HG03521 (cell line): ENCODE measurements around the gene DRGX.

Source experiments
- ATAC-seq: cut with Tn5 transposase; IDR thresholded peaks from one replicate; pipeline ENCODE4 v1.9.1; 2021; ENCODE audit warnings: mild to moderate bottlenecking, moderate library complexity; ENCODE audit not compliant: unreplicated experiment

Gene DRGX

DNA sequence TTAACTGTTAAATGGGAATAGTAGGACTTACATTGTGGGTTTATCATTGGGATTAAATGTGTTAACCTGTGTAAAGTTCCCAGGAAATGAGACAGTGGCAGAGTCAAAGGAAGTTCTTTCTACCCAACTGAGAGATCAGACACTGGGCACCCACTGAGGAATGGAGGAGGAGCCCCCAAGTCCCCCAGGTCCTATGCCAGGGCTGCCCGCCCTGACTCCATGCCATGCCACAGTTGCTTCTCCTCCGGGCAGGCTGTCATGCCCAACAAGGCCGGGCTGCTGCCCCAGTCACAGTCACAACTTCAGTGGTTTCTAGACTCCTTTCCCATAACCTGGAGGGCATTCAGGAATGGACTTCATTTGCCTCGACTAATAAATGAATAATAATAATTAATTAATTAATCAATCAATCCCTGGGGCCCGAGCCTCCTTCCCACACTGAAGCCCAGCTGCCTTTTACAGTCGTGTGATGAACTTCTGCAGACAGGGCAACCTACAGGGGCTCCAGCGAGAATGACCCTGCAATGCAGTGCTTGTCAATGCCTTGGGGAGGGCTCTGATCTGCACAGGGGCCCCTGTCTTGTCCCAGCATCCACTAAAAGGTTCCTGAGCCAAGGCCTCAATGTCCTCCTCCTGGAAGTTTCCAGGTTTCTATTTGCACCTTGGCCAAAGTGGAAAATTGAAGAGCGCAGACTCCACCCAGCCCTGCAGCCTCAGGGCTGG is 32.4 kb downstream of the DRGX start:
- no peak for ATAC-seq

DNA sequence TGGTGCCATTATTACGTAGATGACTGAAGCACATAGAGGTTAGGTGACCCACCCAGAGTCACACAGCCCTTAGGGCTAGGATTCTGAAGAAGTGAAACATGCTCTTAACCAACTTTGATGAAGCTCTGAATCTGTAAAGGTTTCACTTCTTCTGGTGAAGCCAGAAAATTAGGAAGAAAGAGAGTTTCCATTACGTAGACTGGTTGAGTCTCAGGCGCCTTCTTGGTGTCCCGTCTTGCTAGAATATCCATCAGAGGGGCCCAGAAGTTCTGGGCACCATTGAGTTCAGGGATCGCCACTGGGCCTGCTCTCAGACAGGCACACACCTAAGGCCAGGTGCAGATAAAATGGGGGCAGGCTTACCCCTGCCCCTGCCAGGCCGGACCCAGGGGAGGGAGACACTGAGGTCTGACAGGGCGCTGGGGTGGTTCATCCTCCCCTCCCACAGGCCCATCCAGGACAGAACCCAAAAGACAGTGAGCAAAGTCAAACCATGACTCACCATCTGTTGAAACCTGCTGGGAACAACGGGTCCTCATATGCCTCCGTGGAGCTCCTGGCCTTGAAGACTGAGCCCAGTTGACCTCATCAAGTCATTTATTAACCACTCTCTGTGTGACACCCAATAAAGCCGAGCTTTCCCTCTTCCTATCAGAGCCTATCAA is 33.2 kb downstream of the DRGX start:
- ATAC-seq: peak; percentile 87

DNA sequence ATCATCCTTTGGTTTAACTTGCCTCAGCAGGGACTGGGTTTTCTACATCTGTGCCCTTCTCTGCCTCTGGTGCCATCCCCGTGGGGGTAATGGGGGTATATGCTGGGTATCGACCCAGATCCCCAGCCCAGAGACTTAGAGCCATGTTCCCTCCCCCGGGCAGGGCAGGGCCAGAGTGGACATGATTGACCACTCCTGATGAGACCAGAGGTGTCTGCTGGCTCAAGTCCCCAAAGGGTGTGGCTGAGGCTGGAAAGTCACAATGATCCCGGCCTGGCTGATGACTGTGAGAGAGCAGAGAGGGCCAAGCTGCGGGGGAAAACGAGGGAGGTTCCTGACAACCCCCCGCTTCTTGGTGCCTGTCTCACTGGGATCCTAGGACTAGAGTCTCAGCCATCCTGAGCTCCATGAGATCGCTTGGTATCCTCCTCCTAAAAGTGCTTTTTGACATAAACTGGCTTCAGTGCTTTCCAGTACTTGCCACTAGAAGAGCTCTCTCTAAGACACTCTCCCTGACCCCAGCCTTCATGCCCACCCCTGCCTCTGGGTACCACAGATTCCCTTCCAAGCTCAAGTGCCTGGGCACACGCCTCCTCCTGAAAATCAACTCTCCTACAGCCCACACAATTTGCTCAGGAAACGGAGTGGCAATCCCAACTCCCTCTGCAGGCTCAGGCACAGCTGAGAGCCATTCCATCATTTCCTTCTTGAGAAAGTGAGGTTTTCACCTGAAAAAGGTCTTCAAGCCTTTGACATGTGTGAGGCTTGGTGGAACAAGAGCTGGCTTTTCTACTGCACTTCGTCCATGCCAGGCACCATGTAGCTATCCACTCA is 33.9 kb downstream of the DRGX start:
- ATAC-seq: no peak

DNA sequence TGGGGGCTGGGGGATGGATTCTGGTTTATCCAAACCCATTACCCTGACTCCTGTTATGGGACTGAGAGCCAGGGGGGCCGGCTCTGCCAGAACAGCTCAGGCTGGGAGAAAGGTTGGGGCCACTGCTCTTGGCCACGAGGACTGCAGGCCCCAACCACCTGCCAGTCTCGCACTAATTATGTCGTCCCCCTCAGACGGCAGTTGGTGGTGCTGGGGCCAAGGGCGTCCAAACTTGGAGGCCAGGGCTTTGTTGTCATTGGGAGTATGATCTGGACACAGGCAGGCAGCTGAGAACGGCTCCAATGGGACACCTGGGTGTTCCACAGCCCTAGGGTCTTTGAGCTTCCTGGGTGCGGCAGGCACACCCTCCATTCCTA is 34.7 kb downstream of the DRGX start:
- ATAC-seq: no peak

DNA sequence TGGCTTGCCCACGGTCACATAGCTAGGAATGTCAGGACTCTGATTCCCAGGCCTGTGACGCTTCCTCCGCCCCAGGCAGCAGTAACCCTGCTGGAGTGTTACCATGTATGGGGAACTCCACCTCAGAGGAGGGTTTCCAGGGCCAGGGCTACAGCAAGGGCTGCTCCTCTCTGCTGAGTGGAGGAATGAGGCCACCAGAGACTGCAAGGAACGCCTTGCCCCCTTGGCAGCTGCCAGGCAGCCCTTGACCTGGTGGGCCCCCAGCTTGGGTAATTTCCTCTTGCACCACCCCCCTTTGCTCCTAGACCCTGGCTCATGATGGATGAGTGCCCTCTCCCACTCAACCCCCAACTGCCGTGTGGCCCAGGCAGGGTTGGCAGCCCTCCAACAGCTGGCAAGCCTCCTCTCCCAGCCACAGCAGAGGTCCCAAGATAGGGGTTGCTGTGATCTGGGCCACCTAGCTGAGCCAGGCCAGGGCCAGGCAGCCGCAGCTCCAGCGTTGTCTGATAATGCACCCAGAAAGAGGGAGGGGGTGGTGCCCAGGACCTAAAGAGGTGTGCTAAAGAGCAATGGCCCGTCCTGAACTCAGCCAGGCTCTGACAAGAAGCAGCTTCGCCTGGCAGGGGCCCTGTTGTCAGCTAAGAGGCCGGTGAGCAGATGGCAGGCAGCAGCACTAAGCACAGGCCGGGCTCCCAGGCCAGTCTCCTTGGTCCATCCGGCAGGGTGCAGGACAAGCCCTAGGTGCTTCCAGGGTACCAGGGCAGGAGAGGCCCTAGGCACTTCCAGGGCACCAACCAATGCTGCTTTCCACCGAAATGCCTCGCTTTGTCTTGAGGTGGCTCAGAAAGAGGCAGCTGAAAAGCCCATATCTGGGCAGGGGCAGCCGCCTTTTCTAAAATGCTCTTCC is 35.4 kb downstream of the DRGX start:
- ATAC-seq: no peak

DNA sequence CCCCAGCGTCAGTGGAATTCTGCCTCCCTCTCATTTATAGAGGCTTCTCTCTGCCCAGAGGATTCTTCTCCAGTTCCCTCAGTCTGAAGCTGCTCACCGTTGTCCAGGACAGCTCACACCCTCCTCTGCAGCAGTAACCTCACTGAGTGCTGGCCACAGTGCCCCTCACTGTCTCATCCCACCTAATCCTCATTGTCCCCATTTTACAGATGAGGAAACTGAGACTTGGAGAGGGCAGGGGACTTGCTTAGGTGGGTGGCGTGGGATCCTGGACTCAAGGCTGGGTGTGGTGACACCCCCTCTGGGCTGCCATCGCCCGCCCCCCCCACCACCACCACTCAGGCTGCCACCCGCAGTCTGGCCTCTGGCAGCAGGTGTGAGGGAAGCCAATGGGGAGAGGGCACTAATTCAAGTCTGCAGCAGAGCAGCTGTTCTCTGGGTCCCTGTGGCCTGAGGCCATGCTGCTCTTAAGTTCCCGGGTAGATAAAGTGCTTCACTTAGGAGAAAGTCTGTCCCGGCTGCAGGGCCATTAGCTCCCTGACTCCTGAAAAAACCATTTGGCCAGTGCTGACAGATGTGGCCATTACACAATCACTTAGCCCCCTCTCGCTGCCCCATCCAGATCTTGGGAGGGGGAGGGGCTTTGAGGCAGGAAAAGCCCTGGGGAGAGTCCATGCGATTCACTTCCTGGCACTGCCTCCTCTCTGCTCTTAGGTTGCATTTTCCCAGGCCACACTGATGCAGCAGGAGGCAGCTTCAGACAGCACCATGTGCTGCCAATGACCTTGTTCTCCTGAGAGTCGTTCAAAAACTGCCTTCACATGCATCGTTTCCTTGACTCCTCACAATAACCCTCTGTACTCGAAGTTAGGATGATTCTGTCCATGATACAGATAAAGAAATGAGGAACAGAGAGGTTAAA is 36.3 kb downstream of the DRGX start:
- no peak for ATAC-seq

DNA sequence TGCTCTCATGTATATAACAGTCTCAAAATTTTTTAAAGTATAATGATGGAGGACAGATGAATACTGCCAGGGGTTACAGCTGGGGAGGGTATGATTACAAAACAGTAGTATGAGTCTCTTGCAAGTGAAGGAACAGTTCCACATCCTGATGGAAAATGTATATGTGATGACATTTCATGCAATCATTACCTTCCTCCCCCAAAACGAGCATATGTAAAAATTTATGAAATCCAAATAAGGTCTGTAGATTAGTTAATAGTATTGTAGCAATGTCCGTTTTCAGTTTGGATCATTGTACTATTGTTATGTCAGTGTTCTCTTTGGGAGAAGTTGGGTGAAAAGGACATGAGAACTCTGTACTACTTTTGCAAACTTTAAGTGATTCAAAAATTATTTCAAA is 38.0 kb downstream of the DRGX start:
- no peak for ATAC-seq

DNA sequence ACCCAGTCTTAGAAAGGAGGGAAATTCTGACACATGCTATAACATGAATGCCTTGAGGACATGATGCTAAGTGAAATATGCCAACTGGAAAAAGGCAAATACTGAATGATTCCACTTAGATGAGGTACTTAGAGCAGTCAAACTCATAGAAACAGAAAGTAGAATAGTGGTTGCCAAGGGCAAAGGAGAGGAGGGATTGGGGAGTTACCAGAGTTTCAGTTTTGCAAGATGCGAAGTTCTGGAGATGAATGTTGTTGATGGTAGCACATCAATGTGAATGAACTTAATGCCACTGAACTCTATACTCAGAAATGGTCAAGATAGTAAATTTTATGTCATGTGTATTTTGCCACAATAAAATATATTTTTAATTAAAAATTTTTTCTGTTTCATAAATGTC is 38.9 kb downstream of the DRGX start:
- ATAC-seq: no peak

DNA sequence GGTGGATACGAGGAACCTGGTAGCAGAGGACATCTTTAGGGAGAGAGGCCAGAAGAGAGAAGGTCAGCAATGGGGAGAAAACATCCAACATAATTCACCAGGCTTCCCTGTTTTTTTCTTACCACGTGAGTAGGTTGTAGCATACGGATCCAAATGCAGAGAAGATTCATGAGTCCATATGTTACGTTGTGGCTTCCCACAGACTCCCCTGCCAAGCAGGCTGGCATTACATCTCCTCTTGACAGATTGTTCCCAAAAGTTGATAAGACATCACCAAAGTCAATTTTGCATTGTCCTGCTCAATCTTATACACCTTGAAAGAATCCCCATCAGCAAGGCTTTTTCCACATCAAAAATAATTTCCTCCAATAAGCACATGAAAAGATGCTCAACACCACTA is 39.7 kb downstream of the DRGX start:
- ATAC-seq: no peak

DNA sequence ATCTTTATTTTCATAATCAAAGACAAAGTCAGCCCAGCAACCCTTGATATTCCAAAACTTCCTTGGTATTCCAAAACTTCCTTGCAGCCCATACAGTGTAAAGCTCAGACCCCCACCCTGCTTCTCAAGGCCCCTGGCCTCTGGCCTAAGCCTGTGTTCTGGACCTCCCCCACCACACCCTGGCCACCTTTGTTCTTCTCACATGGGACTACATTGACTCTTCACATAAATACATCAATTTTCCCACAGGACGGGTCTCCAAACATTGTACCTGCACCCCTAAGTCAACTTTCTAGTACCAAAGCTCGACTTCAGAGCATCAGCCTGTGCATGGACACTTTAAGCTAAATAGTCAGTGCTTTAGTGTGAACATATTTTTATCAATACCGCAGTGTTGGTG is 40.7 kb downstream of the DRGX start:
- ATAC-seq: no peak

DNA sequence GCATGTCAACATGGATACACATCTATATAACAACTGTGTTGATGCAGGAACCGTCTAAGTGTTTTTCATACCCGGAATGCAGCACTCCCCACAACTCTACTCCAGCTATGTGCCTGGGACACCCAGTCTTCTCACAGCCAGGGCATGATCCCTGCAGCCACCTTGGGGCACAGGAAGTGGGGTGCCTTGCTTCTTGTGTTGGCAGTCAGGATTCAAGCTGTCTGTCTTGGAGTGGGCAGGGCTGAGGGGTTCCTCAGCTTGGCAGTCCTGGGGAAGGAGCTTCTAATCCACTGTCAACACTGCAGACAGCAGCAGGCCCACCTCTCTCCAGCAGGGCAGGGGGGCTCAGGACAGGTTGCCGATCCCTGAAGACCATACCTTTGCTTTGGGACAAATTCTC is 41.3 kb downstream of the DRGX start:
- ATAC-seq: no peak

DNA sequence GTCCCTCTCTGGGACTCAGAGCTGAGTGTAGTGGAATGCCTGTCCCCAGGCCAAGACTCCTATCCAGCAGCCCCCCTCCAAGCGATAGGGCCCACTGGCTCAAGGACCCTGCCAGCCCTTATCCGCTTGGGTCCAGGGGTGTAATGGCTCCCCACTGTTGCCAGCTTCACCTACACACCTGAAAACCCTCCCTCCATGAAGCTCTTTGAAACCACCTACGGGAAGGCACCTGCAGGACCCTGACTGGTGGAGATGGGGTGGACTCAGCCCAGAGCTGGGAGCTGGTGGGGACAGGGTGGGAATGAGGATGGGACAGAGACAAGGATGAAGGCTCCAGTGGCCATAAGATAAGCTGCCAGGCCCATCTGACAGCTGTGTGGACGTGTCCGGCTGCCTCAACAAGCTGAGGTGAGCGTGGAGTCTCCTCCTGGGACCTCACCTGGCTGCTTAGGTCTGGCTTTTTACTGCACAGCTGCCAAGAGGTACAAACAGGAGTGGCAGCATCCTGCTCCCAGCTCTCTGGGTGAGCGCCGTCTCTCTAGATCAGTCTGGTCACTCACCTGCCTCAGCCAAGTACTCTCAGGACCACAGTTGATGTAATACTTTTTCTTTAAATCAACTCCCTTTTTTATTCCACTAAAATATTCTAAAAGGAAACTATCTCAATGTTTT is 41.9 kb downstream of the DRGX start:
- ATAC-seq: no peak

DNA sequence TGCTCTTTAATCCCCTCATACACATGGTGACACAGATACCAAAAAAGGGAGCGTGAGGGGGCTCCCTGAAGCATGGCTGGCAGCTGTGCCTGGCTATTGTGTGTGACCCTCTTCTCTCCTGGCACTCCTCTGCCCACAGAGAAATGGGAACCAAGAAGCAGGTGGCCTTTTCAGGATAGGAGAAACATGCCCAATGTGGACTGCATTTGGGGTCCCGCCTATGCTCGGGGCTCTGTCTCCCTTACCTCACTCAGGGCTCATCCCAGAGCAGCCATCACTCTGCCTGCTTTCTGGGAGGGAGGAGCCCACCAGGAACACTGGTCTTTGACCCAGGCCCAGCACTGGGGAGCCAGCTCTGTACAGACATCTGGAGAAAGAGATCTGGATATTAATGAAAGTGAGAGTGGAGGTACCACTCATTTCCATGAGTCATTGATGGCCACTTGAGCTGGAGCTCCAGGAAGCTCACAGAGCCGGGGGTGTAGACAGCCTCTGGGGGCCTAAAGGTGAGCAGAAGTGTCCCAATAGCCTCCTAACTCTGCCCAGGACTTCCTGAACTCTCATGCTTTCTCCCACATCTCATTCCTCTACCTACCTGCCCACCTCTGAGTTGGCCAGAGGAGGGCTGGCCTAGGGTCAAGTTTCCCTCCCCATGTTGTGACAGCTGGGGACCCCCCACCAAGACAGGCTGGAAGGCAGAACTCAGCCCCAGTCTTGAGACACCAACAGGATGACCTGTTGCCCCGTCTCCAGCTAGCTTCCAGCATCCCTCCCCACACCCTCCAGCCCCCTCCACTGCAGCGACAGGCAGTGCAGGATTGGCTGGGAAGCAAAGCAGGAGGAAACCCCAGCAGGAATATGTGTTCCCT is 42.6 kb downstream of the DRGX start:
- ATAC-seq: no peak

DNA sequence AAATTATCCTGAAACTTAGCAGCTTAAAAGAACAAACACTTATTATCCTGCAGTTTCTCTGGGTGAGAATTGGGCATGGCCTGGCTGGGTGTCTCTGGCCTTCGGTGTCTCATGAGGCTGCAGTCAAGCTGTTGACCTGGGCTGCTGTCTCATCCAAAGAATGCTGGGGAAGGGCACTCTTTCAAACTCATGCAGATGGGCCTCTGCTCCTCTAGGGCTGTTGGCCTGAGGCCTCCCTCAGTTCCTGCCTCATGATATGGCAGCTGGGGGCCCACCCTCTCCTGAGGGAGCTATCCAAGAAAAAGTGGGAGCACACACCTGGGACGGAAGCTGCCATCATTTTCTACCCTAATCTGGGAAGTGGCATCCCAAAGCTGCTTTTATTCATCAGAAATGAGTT is 43.6 kb downstream of the DRGX start:
- ATAC-seq: no peak

DNA sequence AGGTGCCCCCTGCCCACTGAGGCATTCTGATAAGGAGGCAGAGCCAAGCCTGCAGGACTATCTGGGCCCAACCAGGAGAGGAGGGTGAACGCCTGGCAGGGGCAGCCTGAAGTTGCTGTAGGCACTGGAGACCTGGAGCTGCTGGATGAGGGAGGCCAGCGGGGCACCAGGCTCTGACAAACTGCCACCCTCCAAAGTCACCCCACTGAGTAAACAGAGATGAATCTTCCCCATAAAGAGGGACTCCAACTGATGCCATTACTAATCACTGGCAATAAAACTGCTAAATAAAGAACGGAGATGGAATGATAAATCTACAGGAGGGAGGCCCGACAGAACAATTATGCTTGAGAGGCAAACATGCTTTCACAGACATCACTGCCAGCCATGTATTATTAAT is 44.2 kb downstream of the DRGX start:
- ATAC-seq: no peak

DNA sequence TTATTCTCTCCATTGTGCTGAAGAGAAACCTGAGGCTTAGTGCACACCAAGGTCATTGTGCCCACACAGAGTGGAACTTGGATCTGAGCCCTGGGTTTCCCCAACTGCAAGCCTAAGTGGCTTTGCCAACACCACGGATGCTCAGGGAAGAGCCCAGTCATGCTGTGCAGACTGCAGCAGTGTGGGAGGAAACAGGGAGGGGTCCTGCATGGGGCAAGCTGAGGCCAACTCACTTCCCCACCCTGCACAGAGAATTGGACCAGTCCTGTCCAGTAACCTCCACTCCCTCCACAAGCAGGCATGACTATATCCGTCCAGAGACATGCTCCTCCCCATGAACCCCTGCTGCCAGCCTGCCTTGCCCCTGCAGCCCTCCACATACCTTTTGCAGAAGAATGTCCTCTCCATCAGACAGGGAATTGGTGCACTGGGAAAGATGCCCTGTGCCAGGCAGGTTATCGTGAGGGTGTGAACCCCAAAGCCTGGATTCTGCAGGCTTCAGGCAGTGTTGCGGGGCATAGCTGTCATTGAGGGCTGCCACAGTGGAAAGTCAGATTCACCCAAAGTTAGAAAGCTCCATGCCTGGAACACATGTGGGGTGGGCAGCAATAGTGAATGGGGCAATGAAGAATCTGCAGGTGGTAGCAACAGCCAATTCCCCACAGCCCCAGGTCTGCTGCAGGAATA is 44.9 kb downstream of the DRGX start:
- no peak for ATAC-seq

DNA sequence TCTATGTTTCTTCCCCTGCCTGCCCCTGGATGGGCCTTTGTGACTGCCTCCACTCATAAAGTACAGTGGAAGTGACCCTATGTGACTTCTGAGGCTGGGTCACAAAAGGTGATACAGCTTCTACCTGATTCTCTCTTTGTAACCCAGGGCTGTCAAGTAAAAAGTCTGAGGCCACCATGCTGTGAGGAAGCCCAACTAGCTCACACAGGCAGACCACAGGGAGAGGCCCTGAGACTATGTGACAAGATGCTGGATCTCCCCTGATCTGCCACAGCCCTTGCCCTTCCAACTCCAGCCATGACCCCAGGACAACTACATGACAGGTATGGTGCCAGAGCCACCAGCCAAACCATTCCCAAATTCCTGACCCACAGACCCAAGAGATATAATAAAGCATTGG is 45.8 kb downstream of the DRGX start:
- no peak for ATAC-seq

DNA sequence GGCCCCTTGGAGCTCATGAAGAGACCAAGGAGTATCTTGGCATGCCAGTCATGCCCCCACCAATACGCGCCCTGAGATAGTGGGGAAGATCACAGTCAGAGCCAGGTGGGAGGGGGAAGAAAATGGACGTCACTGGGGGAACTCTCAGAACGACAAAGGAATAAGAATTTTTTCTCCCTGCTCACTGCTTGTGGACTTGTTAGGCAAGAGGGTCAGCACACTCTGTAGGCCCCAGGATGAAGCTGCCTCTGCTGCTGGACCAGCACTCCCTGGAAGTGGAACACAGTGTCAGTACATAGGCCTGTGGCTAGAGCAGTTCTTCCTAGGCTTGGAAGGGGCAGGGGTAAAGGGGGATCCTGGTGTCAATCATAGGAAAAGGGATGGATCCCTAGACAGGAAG is 46.5 kb downstream of the DRGX start:
- no peak for ATAC-seq
